ENCODE results near the gene THOC1. TPM values are rescaled to one million over a fixed set of nuclear protein-coding genes. Genes with fewer than 3 reads are reported as not detected.

THOC1 gene
- total RNA-seq, 2 donors from 2014 or later = 29.0 to 35.8 TPM

DNA sequence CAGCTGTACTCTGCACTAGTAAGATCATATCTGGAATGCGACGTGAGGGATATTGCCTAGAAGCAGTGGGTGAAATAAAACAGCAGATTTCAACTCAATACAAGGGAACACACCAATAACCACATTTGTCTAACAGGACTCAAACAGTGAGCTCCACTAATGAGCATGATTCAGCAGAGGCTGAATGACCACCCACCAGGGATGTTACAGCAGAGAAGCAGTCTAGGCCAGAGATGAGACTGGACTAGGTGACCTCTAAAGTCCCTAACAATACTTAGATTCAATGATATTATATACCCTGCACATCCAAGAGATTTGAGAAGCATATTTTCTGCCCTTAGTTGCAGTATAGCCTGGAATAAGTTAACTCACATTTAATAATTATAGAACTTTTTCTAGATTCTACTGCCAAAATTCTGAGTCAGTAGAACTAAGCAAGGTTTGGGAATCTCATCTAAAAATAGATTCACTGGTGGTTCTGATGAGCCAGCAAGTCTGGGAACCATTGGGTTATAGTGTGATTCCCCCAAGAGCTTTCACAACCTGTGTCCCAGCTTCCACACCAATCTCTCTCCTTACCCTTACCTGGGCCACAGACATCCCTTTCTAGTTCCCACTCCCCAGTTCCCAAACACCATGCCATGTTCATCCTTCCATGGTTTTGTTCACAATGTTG, 6.3 kb downstream of the THOC1 start:
- DNase-seq (ENCODE audit: low spot score) = no peak
- H3K36me3 ChIP-seq = no peaks in the 10 kb centered on the region
- intact Hi-C loops (cut with DNase I) = no loop called here

DNA sequence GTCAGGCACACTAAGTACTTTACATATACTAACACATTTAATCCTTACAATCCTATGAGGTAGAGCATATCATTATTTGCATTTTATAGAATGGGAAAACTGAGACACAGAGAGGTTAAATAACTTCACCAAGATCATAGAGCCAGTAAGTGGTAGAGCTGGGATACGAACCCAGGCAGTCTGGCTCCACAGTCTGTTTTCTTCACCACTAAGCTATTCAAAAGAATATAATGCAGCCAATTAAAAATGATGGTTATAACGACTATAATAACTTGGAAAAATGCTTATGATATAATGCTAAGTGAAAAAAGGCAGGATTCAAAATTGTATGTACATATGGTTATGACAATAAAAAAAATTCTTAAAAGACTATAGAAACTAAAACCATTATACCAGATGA, 7.3 kb downstream of the THOC1 start:
- intact Hi-C loops (cut with DNase I) = no loop called here
- 92% methylated on average over 2 of the region's 2 CpGs for WGBS
- H3K36me3 ChIP-seq = no peaks in the 10 kb centered on the region

More for the DNA sequence above, 6.3 kb downstream of the THOC1 start:
- TF ChIP-seq POLR2A (IDR thresholded peaks at IDR 0.05) (no peak), POLR2AphosphoS5 (IDR thresholded peaks at IDR 0.05) (no peak)
- TF ChIP-seq, protein P1, sequence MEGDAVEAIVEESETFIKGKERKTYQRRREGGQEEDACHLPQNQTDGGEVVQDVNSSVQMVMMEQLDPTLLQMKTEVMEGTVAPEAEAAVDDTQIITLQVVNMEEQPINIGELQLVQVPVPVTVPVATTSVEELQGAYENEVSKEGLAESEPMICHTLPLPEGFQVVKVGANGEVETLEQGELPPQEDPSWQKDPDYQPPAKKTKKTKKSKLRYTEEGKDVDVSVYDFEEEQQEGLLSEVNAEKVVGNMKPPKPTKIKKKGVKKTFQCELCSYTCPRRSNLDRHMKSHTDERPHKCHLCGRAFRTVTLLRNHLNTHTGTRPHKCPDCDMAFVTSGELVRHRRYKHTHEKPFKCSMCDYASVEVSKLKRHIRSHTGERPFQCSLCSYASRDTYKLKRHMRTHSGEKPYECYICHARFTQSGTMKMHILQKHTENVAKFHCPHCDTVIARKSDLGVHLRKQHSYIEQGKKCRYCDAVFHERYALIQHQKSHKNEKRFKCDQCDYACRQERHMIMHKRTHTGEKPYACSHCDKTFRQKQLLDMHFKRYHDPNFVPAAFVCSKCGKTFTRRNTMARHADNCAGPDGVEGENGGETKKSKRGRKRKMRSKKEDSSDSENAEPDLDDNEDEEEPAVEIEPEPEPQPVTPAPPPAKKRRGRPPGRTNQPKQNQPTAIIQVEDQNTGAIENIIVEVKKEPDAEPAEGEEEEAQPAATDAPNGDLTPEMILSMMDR (IDR thresholded peaks at IDR 0.05) = no peak
- WGBS = 83% methylated on average over 2 of the region's 2 CpGs
- Histone ChIP-seq H3K4me1 (replicated peaks) (no peaks in the 10 kb centered on the region), H3K4me3 (no peak overlapping the region), H3K27me3 (replicated peaks; ENCODE audit: insufficient read depth) (no peaks in the 10 kb centered on the region), H3K27ac (no peak overlapping the region), H3K9me3 (no peaks in the 10 kb centered on the region)

DNA sequence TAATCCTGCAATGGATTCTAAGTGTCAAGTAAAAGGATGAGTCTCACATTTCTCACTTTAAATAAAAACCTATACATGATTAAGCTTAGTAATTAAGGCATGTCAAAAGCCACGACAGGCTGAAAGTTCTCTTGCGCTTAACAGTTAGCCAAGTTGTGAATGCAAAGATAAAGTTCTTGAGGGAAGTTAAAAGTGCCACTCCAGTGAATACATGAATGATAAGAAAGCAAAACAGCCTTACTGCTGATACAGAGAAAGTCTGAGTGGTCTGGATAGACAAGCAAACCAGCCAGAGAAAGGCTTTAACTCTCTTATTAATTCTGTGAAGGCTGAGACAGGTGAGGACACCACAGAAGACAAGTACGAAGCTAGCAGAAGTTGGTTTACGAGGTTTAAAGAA, 12.7 kb downstream of the THOC1 start:
- Histone ChIP-seq H3K27ac (no peak overlapping the region), H3K27me3 (replicated peaks; ENCODE audit: insufficient read depth) (no peaks in the 10 kb centered on the region), H3K36me3 (peaks cover 0 to 7% of the 10 kb centered on the region in 2 donors), H3K4me3 (no peak overlapping the region), H3K9me3 (no peaks in the 10 kb centered on the region), H3K4me1 (replicated peaks) (no peaks in the 10 kb centered on the region)
- DNase-seq (ENCODE audit: low spot score) = no peak
- WGBS = 90% methylated on average over 4 of the region's 4 CpGs
- intact Hi-C loops (cut with DNase I) = no loop called here
- no peak for TF ChIP-seq POLR2A (IDR thresholded peaks at IDR 0.05)

More for the DNA sequence above, 7.3 kb downstream of the THOC1 start:
- TF ChIP-seq POLR2AphosphoS5 (IDR thresholded peaks at IDR 0.05) (no peak), POLR2A (IDR thresholded peaks at IDR 0.05) (no peak)
- TF ChIP-seq, protein P1 (IDR thresholded peaks at IDR 0.05) = no peak
- Histone ChIP-seq H3K4me3 (no peak overlapping the region), H3K4me1 (replicated peaks) (no peaks in the 10 kb centered on the region), H3K9me3 (no peaks in the 10 kb centered on the region), H3K27me3 (replicated peaks; ENCODE audit: insufficient read depth) (no peaks in the 10 kb centered on the region), H3K27ac (no peak overlapping the region)
- DNase-seq (ENCODE audit: low spot score) = no peak

GRCh38 chr18:253121-253520, 14.7 kb downstream of the THOC1 start:
- 93% methylated on average over 1 of the region's 1 CpG for WGBS
- TF ChIP-seq, protein P1 (IDR thresholded peaks at IDR 0.05) = no peak
- TF ChIP-seq POLR2A (IDR thresholded peaks at IDR 0.05) (no peak), POLR2AphosphoS5 (IDR thresholded peaks at IDR 0.05) (no peak)
- H3K27ac ChIP-seq = no peak overlapping the region
- peaks cover 0 to 7% of the 10 kb centered on the region in 2 donors for H3K36me3 ChIP-seq
- DNase-seq (ENCODE audit: low spot score) = no peak
- no peaks in the 10 kb centered on the region for H3K27me3 ChIP-seq (replicated peaks; ENCODE audit: insufficient read depth)
- no peak overlapping the region for H3K4me3 ChIP-seq
- no peaks in the 10 kb centered on the region for H3K4me1 ChIP-seq (replicated peaks)
- no peaks in the 10 kb centered on the region for H3K9me3 ChIP-seq
- intact Hi-C loops (cut with DNase I) = no loop called here

DNA sequence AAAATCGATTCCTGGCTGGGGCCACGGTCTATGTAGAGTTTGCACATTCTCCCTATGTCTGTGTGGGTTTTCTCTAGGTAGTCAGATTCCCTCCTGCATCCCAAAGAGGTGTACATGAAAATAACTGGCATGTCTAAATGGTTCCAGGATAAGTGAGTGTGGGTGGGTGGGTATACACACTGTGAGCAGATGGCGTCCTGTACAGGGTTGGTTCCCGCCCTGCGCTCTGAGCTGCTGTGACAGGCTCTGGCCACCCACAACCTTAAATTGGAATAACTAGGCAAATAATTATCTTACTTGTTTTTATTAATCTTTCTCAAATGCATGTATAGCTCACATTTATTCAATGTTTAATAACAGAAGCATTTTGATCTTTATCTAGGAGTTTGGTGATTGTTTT, 16.3 kb downstream of the THOC1 start:
- Histone ChIP-seq H3K27me3 (replicated peaks; ENCODE audit: insufficient read depth) (no peaks in the 10 kb centered on the region), H3K9me3 (no peaks in the 10 kb centered on the region), H3K36me3 (peaks cover 0 to 7% of the 10 kb centered on the region in 2 donors), H3K4me3 (no peak overlapping the region), H3K27ac (no peak overlapping the region), H3K4me1 (replicated peaks) (no peaks in the 10 kb centered on the region)
- DNase-seq (ENCODE audit: low spot score) = no peak
- intact Hi-C loops (cut with DNase I) = no loop called here
- TF ChIP-seq, protein P1 (IDR thresholded peaks at IDR 0.05) = no peak
- TF ChIP-seq POLR2AphosphoS5 (IDR thresholded peaks at IDR 0.05) (no peak), POLR2A (IDR thresholded peaks at IDR 0.05) (no peak)
- WGBS = 98% methylated on average over 5 of the region's 5 CpGs

All from prostate gland (tissue), 2 donors.